Fibroblast of pulmonary artery (primary cell): Measurements from ENCODE around the gene UNC5C.
"Not testable (repeated sequence)": the region's sequence is repeated elsewhere in the genome, so short reads cannot be mapped to it uniquely, and the experiment has no call there.

Experiments
- DNase-seq: peaks from one replicate; pipeline ENCODE4 v3.0.0-alpha.2; 2010; ENCODE audit warnings: low read depth
- H3K4me3 ChIP-seq: replicated peaks from 2 replicates; pipeline ENCODE4 v1.5.1; 2011; ENCODE audit warnings: low read depth, mild to moderate bottlenecking, control low read depth, low read length, moderate library complexity
- CTCF ChIP-seq: IDR thresholded peaks from 2 replicates; pipeline ENCODE4 v1.5.1; 2011; ENCODE audit warnings: mild to moderate bottlenecking, control low read depth, low read length, inconsistent platforms; ENCODE audit errors: missing control alignments

Gene UNC5C

GRCh38 chr4:95183656-95184408, 364.9 kb downstream of the UNC5C start:
- no peak for DNase-seq
- TF ChIP-seq CTCF, result no peak
- no peak overlapping the region for H3K4me3 ChIP-seq

- H3K4me3 ChIP-seq, result no peak overlapping the region
- DNase-seq, result no peak
- no peak for TF ChIP-seq CTCF
These were observed 366.8 kb downstream of the UNC5C start for GRCh38 chr4:95181996-95182306.

- DNase-seq, result peak; percentile 24
- no peak for TF ChIP-seq CTCF
- H3K4me3 ChIP-seq, result no peak overlapping the region
These were observed 367.4 kb downstream of the UNC5C start for GRCh38 chr4:95181243-95181995.

- H3K4me3 ChIP-seq, result no peak overlapping the region
- no peak for TF ChIP-seq CTCF
- no peak for DNase-seq
These were observed 368.1 kb downstream of the UNC5C start for GRCh38 chr4:95180531-95181242.

GRCh38 chr4:95178938-95179337, 369.8 kb downstream of the UNC5C start:
- no peak overlapping the region for H3K4me3 ChIP-seq
- no peak for DNase-seq
- TF ChIP-seq CTCF, result no peak

- H3K4me3 ChIP-seq, DNase-seq: not testable (repeated sequence)
These were observed 377.4 kb downstream of the UNC5C start for GRCh38 chr4:95171377-95171776.

- no peak for DNase-seq
- H3K4me3 ChIP-seq, result no peak overlapping the region
- TF ChIP-seq CTCF, result no peak
These were observed 378.6 kb downstream of the UNC5C start for GRCh38 chr4:95170176-95170575.
